ENCODE data around the gene MUSTN1.

Gene MUSTN1

DNA sequence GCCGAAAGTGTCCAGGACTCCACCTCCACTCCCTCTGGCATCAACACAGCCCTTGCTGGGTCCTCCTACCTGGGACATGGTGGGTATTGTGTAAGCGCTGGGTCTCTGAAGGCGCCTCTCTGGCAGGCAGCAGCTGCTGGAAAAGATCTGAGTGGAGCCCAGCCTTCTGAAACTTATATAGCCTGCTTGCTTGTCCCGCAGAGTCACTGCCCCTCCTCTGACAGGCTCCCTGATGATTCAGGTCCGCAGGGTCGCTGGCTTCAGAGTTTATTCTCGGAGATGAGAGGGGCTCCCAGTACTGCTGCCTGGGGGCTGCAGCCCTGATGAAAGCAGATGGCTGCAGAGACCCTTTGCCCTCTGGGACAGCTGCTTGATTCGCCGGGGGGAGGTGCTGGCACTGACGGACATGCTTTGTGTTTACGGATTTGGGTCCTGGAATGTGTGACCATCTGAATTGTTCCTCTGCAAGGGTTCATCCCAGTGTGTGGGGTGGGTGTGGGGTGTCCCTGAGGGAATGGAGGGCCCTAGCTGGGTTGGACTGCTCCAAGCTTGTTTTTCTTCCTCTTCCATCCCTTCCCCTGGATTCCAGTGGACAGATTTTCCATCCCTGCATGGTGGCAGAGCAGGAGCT, at the start of gene MUSTN1:
MUSTN1 (minus strand) TSS at position 149 of the 631 bp plus-strand sequence; CDS start at position 78, 71 bp downstream.
- DNase-seq = no peak

DNA sequence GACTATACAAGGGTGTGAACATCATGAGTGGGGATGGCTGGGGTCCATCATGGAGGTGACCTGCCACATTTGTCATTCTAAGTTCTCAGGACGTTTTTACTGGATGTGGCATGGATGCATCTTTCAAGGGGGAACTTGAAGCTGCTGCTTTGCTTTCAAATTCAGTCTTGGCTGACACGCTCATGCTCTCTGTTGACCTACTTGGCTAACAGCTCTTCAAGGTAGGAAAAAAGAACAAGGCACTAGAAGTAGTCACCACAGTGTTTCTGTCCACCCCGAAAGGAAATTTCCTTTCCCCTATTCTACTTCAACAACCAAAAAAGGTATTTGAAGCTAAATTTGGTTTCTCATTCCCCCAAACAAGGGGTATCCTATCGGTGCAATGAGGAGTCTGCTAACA, 47.6 kb upstream of the MUSTN1 start:
- no peak for DNase-seq

DNA sequence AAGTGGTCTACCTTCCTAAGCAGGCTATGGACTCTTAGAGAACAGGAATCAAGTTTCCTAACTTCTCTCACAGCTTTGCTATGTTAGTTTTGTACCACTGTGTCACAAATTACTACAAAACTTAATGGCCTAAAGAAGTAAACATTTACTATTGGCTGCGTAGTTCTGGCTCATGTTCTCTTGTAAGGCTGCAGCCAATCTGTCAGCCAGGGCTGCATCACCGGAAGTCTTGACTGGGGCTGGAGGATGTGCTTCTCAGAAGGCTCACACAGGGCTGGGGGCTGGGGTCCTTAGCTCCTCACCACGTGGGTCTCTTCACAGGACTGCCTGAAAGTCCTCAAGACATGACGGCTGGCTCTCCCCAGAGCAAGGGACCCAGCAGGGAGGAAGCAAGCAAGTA, 47.1 kb upstream of the MUSTN1 start:
- DNase-seq = no peak

DNA sequence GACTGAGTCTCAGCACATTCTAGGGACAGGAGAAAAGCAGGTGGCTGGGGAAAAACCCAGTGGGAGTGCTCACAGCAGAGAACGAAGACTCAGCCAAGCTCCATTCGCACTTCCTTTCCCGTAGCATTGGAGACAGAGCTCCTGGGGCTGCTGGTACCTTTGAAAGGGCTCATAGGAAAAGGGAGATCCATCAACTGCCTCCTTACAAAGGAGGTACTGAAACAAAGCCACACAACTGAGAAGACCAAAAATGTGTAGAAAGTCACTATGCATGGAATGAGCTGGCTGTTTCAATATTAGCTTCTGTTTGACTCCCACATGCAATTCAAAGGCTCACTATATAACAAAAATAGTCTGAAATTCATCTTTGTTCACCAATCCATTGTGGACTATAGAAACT, 45.7 kb upstream of the MUSTN1 start:
- no peak for DNase-seq

DNA sequence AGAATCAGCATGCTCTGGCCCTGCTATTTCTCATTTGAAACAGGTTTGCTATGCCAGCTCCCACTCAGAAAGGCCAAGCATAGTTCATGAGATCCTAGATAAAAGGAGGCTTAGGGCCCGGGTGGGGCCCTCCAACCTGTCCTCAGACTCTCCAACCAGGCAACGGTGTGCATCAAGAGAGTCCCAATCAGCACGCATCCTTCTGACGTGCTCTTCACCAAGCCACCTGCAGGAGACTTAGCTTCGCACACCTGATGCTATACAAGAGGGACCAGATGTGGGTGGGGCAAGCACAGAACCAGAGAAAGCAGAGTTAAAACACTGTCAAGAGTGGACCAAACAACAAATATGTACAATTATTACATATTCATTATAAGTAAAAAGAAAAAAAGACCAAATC, 45.2 kb upstream of the MUSTN1 start:
- no peak for DNase-seq

DNA sequence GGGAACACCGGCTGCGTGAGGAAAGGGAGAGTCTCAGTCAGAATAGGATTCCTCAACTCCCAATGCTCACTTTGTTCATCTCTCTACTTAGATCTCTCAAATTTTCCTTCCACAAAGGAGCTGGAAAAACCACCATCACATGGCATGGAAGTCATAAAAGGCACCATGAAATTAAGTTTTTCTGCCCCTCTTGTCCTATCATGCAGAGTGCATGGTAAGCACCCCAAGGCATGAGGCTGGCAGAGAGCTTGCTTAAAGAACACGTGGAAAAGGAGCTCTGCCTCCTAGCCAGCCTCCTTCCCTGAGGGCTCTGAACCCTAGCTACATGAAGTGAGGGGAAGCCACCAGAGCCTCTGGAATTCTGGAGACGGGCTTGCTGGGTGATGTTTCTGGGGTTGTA, 44.8 kb upstream of the MUSTN1 start:
- DNase-seq = no peak

DNA sequence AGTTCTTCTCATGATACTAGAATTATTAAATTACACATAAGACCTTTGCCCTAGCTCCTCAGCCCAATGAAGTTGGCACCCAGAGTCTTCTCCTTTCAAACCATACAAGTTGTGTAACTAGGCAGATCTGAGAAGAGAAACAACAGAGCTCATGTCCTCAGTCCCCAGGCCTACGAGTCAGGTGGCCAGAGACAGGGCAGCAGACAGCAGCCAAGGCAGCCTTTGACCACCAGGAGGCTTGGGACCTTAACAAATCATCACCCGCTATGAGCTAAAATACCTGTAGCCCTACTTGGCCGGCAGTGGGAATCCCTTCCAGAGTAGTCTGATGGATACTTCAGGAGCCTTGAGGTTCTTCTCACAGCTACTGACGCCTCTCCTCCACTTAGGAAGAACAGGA, 44.3 kb upstream of the MUSTN1 start:
- no peak for DNase-seq

DNA sequence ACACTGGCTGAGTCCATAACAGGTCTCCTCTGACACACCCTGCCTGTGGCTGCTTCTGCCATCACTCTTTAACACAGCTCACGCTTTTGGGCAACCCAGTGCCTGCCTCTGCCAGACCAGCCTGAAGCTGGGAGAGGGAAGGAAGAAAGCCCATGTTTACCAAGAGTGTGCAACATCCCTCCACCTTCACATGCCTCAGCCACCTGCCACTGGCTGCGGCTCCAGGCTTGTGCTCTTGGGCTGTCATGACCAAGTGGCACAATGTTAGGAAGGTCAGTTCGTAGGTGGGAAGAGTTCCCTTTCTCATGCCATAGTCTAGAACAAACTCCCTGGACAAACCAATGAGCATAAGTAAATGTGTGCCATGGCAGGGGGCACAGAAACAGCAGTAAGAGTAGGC, 42.3 kb upstream of the MUSTN1 start:
- no peak for DNase-seq

DNA sequence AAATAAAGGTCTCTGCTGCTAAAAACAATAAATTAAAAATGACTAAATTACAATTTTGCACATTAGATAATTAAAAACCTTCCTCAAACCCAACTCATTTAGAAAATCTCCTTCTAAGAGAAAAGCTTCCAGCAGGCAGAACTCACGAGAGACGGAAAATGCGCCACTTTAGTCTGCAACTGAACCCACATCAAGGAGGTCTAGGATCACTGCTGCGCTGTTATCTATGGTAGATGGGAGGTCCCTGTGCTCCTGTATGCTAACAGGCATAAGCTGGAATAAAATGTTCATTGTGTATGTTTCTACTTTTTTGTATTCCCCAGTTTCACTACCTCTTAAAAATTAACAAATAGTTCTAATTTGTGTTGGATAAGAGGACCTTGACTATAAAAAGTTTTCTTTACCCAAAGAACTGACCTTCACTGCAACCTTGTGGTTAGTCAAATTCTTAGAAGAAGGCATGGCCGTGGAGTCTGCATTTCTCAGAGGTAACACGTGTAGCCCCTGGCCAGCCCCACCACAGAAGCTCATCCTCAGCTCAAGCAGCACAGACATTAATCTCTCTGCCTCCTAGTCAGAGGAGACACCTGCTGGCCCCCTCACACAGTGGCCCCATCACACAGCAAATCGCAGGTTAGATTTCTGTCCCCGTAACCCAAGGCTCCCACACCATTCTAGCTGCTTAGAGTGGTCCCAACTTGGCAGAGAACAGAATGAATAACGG, 40.2 kb upstream of the MUSTN1 start:
- DNase-seq = no peak

DNA sequence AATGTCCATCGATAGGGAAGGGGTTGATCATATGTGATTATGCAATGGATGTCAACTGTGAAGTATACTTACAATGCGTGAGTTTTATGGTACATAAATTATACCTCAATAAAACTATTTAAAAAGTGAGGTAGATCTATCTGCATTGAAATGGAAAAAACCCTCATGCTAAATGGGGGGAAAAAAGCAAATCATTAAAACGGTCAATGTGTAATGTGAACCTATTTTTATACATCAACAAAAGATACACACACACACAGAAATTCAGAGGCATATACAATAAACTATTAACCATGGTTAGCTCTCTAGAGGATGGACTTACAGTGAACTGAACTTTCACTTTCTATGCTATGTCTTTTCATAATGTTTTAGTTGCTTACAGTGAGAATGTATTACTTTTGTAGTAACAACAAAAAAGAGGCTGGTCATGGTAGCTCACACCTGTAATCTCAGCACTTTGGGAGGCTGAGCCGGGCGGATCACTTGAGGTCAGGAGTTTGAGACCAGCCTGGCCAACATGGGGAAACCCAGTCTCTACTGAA, 39.4 kb upstream of the MUSTN1 start:
- no peak for DNase-seq

DNA sequence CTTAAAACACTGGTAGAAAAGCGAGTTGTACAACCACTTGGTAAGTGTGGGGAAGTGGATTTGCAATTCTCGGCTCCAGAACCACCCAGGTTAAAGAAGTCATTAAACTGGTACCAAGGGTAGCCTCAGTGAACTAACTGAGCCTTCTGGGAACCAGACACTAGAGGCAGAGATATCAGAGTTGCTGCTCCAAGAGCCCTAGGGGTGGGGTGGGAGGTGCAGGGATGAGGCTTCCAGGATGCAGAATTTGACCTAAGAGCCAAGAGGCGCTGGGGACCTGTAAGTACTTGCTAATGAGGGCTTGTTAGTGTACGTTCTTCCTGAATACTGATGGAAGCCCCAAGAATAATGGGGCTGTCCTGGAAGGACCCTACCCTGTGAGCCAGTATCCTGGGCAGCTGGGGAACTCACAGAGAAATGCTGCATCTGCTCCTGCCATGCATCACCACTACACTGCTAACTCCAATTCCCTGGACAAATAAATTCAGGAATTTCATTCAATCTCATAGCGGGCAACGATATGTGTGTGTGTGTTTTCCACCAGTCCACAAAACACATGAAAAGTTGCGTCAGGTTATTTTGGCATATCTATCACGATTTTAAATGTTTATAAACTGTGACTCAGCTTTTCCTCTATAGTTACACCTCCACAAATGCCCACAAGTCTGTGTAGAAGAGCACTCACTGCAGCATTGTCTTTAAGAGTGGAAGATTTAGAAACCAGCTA, 38.8 kb upstream of the MUSTN1 start:
- no peak for DNase-seq

DNA sequence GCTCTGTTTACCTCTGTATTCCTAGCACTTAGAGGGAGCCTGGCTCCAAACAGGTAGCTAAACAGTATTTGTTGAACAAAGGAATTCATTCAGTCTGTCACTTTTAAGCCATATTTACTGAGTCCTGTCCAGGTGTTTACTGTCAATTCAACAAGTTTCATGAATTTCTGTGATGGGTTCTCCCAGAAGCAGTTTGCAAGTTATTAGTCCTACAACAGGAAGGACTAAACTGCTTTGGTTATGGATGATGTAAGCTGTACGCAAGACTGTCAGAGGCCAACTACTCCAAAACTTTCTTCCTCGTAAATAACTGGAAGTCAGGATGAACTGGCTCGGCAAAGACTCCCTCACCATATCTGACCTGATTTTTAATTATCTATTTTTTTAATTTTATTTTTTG, 37.4 kb upstream of the MUSTN1 start:
- DNase-seq = no peak

DNA sequence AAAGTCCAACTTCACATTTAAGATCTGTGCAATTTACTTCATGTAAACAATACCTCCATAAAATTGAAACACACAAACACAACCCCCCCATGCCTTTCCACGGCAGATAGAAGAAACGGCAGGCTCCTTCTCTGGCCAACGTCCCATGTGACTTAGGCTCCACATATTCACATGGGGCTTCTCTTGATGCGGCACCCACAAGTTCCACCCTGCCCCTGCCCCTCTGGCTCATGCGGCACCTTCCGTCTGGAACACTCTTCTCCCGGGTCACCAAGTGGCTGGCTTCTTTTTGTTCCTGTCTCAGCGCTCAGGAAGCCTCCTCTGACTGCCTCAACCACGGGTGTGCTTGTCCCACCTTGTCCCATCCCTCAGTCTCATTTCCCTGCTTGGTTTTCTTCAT, 36.9 kb upstream of the MUSTN1 start:
- no peak for DNase-seq

DNA sequence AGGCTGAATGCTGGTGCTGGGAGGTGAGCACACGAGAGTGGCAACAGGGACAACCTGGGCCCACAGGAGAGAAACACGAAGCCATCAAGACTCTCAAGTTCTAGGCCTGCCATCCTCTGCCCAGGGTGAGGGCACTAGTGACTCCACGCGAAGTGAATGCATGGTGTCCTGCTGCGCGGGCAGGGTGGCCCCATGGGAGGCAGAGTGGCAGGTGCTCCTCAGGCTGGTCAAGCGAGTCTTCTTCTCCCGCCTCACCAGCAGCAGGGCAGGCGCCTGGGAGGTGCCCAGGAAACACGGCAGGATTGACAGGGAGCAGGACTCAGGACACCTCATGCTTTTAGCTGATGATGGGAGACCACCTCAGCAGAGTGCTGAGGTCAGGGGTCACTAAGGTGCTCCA, 35.7 kb upstream of the MUSTN1 start:
- DNase-seq = no peak

DNA sequence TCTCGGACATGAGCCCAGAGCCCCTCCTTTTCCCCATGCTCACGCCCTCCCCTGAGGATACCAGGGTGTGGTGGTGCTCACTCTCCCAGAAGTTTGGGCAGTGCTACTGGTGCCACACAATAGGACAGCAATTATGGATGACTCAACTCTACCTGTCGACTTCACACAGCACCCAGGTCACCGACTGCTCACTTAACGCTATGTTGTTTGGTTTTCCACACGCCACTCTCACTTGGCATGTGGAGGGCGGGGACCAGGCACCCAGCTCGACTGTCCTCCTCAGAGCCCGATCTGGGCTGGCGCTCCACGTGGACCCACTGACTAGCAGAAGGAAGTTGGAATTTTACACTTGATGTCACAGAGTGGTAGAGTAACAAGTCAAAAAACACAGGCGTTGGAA, 31.6 kb upstream of the MUSTN1 start:
- DNase-seq = no peak

DNA sequence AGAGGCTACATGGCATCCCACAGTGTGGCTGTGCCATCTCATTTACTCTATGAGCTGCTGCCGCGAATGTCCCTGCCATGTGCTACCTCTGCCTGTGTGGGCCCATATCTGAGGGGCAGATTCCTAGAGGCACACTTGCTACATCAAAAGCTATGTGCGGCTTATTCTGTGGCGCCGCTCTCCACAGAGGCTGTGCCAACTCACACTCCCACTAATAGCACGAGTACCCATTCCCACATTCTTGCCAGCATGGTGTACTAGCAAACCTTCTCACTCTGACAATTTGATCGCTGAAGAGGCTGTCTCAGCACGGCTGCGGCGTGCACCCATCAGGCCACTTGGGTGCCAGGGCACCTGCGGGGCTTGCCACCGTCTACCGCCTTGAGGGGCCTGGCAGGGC, 31.2 kb upstream of the MUSTN1 start:
- DNase-seq = no peak

DNA sequence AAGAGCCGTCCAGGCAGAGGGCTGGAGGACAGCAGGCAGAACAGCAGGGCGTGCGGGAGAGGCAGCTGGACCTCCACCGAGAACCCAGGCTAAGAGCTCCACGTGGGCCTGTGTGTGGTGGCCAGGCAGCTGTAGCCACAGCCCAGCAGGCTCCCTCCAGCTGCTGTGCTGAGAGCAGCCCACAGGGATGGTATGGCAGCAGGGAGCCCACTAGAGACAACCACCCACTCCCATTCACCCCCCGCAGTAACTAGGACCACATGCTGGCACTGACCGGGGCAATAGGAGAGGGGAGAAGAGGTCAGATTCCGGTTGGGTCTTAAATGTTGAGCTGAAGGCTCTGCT, 25.6 kb upstream of the MUSTN1 start:
- no peak for DNase-seq

DNA sequence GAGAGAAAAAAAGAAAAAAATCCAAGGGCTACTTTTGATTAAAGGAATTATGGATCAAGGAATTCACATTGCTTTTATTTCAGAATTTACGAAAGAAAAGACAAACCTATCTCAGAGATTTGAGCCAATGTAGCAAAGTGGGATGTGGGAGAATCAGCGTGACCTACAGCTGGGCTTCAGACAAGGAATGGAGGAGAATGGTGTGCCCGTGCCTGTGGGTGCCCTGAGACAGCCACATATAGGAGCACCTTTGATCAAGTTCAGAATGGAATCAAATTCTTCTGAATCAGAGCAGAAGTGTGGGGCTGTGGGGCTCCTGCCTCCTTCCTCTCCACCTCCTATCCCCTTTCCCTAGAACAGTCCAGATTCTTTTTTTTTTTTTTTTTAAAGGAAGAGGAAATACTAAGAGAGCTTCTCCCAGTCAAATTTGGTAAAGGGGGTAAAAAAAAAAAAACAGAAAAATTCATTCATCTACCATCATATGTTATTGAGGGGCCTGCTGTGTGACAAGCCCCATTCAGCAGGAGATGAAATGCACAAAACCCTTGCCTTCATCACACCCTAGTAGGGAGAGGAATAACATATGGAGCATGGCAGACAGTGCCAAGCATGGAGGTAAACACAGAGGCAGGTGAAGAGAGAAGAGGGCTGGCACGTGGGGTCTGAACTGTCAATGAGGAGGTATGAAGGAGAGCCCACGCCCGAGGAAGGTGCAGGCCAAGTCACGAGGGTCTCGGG, 25.0 kb upstream of the MUSTN1 start:
- no peak for DNase-seq

DNA sequence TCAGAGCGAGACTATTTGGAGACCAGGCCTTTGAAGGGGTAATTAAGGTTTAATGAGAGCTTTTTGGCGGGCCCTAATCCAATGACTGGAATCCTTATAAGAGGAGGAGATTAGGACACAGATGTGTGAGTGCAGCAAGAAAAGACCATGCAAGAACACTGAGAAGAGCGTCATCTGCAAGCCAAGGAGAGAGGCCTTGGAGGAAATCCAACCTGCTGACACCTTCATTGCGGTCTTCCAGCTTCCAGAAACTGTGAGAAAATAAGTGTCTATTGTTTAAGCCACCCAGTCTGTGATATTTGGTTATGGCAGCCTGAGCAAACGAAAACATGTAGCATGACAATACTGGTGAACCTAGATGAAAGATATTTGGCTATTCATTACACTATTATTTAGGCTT, 23.0 kb upstream of the MUSTN1 start:
- no peak for DNase-seq

DNA sequence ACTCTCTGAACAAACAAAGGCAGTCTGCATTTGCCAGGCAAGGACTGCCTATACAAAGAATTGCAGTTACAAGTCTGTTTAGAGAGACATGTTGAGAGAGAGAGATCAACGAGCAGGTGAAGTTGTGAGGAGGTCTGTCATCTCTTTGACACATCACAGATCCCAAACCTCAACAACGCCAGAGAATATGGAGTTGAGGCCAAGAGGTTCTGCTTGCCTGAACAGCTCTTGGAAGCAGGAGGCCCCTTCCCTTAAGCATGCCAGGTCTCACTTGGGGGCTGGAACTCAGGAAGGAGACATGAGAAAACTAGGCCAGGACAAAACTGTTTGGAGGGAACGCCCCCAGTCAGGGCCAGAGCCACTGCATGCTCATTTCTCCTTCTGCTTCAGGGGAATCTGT, 22.3 kb upstream of the MUSTN1 start:
- no peak for DNase-seq

DNA sequence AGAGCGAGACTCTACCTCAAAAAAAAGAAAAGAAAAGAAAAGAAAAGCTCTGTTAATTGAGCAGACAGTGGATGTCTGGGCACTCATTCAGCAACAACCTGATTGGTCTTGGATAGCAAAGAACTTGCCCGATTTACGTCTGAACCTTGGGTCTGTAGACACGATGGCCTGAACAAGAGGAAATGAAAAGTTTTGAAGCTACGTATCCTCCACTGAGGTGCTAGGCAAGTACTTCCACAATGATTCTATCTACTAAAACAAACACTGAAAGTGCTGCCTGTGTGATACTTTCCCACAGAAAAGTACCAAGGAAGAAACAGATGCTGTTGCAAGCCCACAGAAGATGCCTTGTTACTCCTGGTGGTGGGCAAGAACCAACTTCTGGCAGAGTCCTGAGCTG, 21.8 kb upstream of the MUSTN1 start:
- DNase-seq = no peak

DNA sequence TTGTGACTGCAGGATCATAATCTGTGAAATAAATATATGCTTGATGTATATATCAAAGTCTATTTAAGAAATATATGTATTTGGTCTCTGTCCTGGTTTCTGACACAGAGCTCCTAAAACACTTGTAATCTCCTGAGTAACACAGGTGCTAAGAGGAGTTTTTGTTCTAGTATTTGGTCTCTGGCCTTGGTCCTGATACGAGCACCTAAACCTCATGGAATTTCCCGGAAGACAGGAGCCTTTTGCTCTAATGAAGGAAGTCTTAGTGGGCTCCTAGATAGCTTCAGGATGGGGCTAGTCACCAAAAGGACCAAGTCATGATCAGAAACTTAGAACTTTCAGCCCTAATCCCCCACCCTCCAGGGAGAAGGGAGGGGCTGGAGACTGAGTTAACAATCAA, 19.2 kb upstream of the MUSTN1 start:
- DNase-seq = no peak

DNA sequence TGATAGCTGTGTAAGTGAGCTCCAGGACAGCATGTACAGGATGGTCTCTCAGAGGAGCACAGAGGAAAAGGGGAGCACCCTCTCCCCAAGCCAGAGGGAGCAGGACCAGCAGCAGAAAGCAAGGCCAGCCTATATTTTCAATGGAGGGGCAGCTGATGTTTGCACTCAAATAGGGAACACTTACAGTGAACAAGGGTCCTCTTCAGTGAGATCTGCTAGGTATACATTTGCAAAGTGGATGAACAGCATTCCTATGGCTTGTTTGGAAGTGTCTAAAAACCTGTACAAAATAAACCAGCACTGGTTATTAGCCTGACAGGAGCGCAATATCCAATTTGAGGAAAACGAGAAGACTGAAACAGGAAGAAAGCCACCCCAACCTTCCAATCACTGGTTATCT, 17.6 kb upstream of the MUSTN1 start:
- no peak for DNase-seq

DNA sequence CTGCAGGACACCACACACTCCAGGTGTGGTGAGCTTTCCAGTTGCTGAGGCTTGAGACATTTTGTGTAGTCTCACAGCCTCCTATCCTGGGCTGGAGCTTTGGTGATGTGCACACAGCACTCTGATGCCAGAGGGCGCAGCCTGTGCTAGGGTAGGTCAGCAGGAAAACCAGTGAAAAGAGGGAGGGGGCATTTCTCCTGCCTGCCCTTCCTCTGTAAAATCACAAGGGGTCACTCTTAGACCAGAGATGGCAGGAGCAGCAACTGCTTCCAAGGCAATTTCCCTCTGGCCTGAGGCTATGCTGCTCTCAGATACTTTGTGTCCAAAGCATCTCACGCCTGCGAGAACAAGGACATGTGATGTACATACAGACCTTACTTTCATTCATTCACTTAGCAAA, 16.5 kb upstream of the MUSTN1 start:
- DNase-seq = peak; percentile 41
